ENCODE results near the gene MAF.

MAF gene

GRCh38 chr16:79576602-79577001 is 23.9 kb downstream of the MAF start:
- no peak for TF ChIP-seq FOXM1 (IDR thresholded peaks at IDR 0.05; ENCODE audit: borderline replicate concordance, low read depth)
- no peak for TF ChIP-seq USF1 (IDR thresholded peaks at IDR 0.05)
- TF ChIP-seq NFIC (IDR thresholded peaks at IDR 0.05) = no peak
- no peak for TF ChIP-seq CEBPB (IDR thresholded peaks at IDR 0.05)
- TF ChIP-seq YY1 (IDR thresholded peaks at IDR 0.05; ENCODE audit: low read depth) = no peak
- TF ChIP-seq ZBTB7A (IDR thresholded peaks at IDR 0.05; ENCODE audit: low read depth) = no peak
- no peak for TF ChIP-seq REST (IDR thresholded peaks at IDR 0.05; ENCODE audit: low read depth)
- no peak for TF ChIP-seq TEAD4 (IDR thresholded peaks at IDR 0.05)
- TF ChIP-seq EGR1 (IDR thresholded peaks at IDR 0.05) = no peak
- TF ChIP-seq EP300 (IDR thresholded peaks at IDR 0.05; ENCODE audit: borderline replicate concordance) = no peak
- no peak for TF ChIP-seq MAX (IDR thresholded peaks at IDR 0.05)
- TF ChIP-seq TAF1 (IDR thresholded peaks at IDR 0.05; ENCODE audit: low read depth) = no peak
- no peak for TF ChIP-seq TCF12 (IDR thresholded peaks at IDR 0.05; ENCODE audit: low read depth)
- TF ChIP-seq CREB1 (IDR thresholded peaks at IDR 0.05; ENCODE audit: low read depth) = no peak
- TF ChIP-seq RAD21 (IDR thresholded peaks at IDR 0.05; ENCODE audit: low read depth) = no peak

- TF ChIP-seq EGR1 (IDR thresholded peaks at IDR 0.05) (no peak), CEBPB (IDR thresholded peaks at IDR 0.05) (no peak), NFIC (IDR thresholded peaks at IDR 0.05) (no peak), REST (IDR thresholded peaks at IDR 0.05; ENCODE audit: low read depth) (no peak), TCF12 (IDR thresholded peaks at IDR 0.05; ENCODE audit: low read depth) (no peak), EP300 (IDR thresholded peaks at IDR 0.05; ENCODE audit: borderline replicate concordance) (no peak), CREB1 (IDR thresholded peaks at IDR 0.05; ENCODE audit: low read depth) (no peak), MAX (IDR thresholded peaks at IDR 0.05) (no peak), RAD21 (IDR thresholded peaks at IDR 0.05; ENCODE audit: low read depth) (no peak), ZBTB7A (IDR thresholded peaks at IDR 0.05; ENCODE audit: low read depth) (no peak), USF1 (IDR thresholded peaks at IDR 0.05) (no peak), TAF1 (IDR thresholded peaks at IDR 0.05; ENCODE audit: low read depth) (no peak), YY1 (IDR thresholded peaks at IDR 0.05; ENCODE audit: low read depth) (no peak), TEAD4 (IDR thresholded peaks at IDR 0.05) (no peak), FOXM1 (IDR thresholded peaks at IDR 0.05; ENCODE audit: borderline replicate concordance, low read depth) (no peak)
Observed at GRCh38 chr16:79573884-79574283, 26.7 kb downstream of the MAF start.

GRCh38 chr16:79573071-79573470 is 27.5 kb downstream of the MAF start:
- TF ChIP-seq CREB1 (IDR thresholded peaks at IDR 0.05; ENCODE audit: low read depth) (no peak), REST (IDR thresholded peaks at IDR 0.05; ENCODE audit: low read depth) (no peak), YY1 (IDR thresholded peaks at IDR 0.05; ENCODE audit: low read depth) (no peak), TAF1 (IDR thresholded peaks at IDR 0.05; ENCODE audit: low read depth) (no peak), EP300 (IDR thresholded peaks at IDR 0.05; ENCODE audit: borderline replicate concordance) (no peak), EGR1 (IDR thresholded peaks at IDR 0.05) (no peak), MAX (IDR thresholded peaks at IDR 0.05) (no peak), USF1 (IDR thresholded peaks at IDR 0.05) (no peak), RAD21 (IDR thresholded peaks at IDR 0.05; ENCODE audit: low read depth) (no peak), NFIC (IDR thresholded peaks at IDR 0.05) (no peak), TCF12 (IDR thresholded peaks at IDR 0.05; ENCODE audit: low read depth) (no peak), TEAD4 (IDR thresholded peaks at IDR 0.05) (no peak), FOXM1 (IDR thresholded peaks at IDR 0.05; ENCODE audit: borderline replicate concordance, low read depth) (no peak), CEBPB (IDR thresholded peaks at IDR 0.05) (no peak), ZBTB7A (IDR thresholded peaks at IDR 0.05; ENCODE audit: low read depth) (no peak)

Measured in Ishikawa (cell line).